ENCODE measurements around the gene CUEDC1. TPM values are rescaled to one million over a fixed set of nuclear protein-coding genes. Genes with fewer than 3 reads are reported as not detected.

Gene CUEDC1
- total RNA-seq, 1 experiment from 2014 or later = 0.71 TPM

- Histone ChIP-seq H3K9me2 (replicated peaks; ENCODE audit: insufficient read depth, low read length) (no peaks in the 10 kb centered on the region), H2AFZ (ENCODE audit: low read length) (no peak overlapping the region), H3K4me2 (ENCODE audit: low read depth, low read length, poor library complexity, severe bottlenecking) (no peak overlapping the region), H3K36me3 (ENCODE audit: insufficient read depth, low read length) (no peaks in the 10 kb centered on the region), H3K79me2 (ENCODE audit: low read length) (no peaks in the 10 kb centered on the region), H3K27me3 (ENCODE audit: low read length) (no peaks in the 10 kb centered on the region), H3K9ac (ENCODE audit: low read length) (no peak overlapping the region), H3K4me3 (ENCODE audit: low read length) (no peak overlapping the region), H4K20me1 (ENCODE audit: insufficient read depth, low read depth, low read length) (no peaks in the 10 kb centered on the region), H3K4me1 (ENCODE audit: low read length) (no peaks in the 10 kb centered on the region), H3K9me3 (ENCODE audit: low read length) (no peaks in the 10 kb centered on the region), H3K27ac (ENCODE audit: low read length) (no peak overlapping the region)
- no peak for DNase-seq
Observed at GRCh38 chr17:57876023-57876865, 79.0 kb downstream of the CUEDC1 start.

GRCh38 chr17:57875290-57876022 lies 79.8 kb downstream of the CUEDC1 start:
- Histone ChIP-seq H3K79me2 (ENCODE audit: low read length) (no peaks in the 10 kb centered on the region), H3K9me2 (replicated peaks; ENCODE audit: insufficient read depth, low read length) (no peaks in the 10 kb centered on the region), H3K27ac (ENCODE audit: low read length) (no peak overlapping the region), H4K20me1 (ENCODE audit: insufficient read depth, low read depth, low read length) (no peaks in the 10 kb centered on the region), H2AFZ (ENCODE audit: low read length) (no peak overlapping the region), H3K9me3 (ENCODE audit: low read length) (no peaks in the 10 kb centered on the region), H3K4me2 (ENCODE audit: low read depth, low read length, poor library complexity, severe bottlenecking) (no peak overlapping the region), H3K27me3 (ENCODE audit: low read length) (no peaks in the 10 kb centered on the region), H3K4me1 (ENCODE audit: low read length) (no peaks in the 10 kb centered on the region), H3K36me3 (ENCODE audit: insufficient read depth, low read length) (no peaks in the 10 kb centered on the region), H3K4me3 (ENCODE audit: low read length) (no peak overlapping the region), H3K9ac (ENCODE audit: low read length) (no peak overlapping the region)
- no peak for DNase-seq

- H3K27me3 ChIP-seq (ENCODE audit: low read length) = no peaks in the 10 kb centered on the region
- H3K4me3 ChIP-seq (ENCODE audit: low read length) = no peak overlapping the region
- DNase-seq = no peak
- no peaks in the 10 kb centered on the region for H3K9me3 ChIP-seq (ENCODE audit: low read length)
- no peaks in the 10 kb centered on the region for H3K4me1 ChIP-seq (ENCODE audit: low read length)
- no peaks in the 10 kb centered on the region for H4K20me1 ChIP-seq (ENCODE audit: insufficient read depth, low read depth, low read length)
- no peak overlapping the region for H3K9ac ChIP-seq (ENCODE audit: low read length)
- no peaks in the 10 kb centered on the region for H3K9me2 ChIP-seq (replicated peaks; ENCODE audit: insufficient read depth, low read length)
- no peaks in the 10 kb centered on the region for H3K79me2 ChIP-seq (ENCODE audit: low read length)
- no peak overlapping the region for H2AFZ ChIP-seq (ENCODE audit: low read length)
- no peak overlapping the region for H3K27ac ChIP-seq (ENCODE audit: low read length)
- no peak overlapping the region for H3K4me2 ChIP-seq (ENCODE audit: low read depth, low read length, poor library complexity, severe bottlenecking)
- no peaks in the 10 kb centered on the region for H3K36me3 ChIP-seq (ENCODE audit: insufficient read depth, low read length)
Observed at GRCh38 chr17:57874434-57875289, 80.5 kb downstream of the CUEDC1 start.

GRCh38 chr17:57874058-57874419 lies 81.2 kb downstream of the CUEDC1 start:
- Histone ChIP-seq H3K9me3 (ENCODE audit: low read length) (no peaks in the 10 kb centered on the region), H3K4me2 (ENCODE audit: low read depth, low read length, poor library complexity, severe bottlenecking) (no peak overlapping the region), H3K79me2 (ENCODE audit: low read length) (no peaks in the 10 kb centered on the region), H3K27ac (ENCODE audit: low read length) (no peak overlapping the region), H3K27me3 (ENCODE audit: low read length) (no peaks in the 10 kb centered on the region), H3K36me3 (ENCODE audit: insufficient read depth, low read length) (no peaks in the 10 kb centered on the region), H3K9ac (ENCODE audit: low read length) (no peak overlapping the region), H3K9me2 (replicated peaks; ENCODE audit: insufficient read depth, low read length) (no peaks in the 10 kb centered on the region), H3K4me1 (ENCODE audit: low read length) (no peaks in the 10 kb centered on the region), H3K4me3 (ENCODE audit: low read length) (no peak overlapping the region), H2AFZ (ENCODE audit: low read length) (no peak overlapping the region), H4K20me1 (ENCODE audit: insufficient read depth, low read depth, low read length) (no peaks in the 10 kb centered on the region)
- no peak for DNase-seq

GRCh38 chr17:57873261-57874057 lies 81.8 kb downstream of the CUEDC1 start:
- Histone ChIP-seq H3K27me3 (ENCODE audit: low read length) (no peaks in the 10 kb centered on the region), H3K27ac (ENCODE audit: low read length) (no peak overlapping the region), H3K9ac (ENCODE audit: low read length) (no peak overlapping the region), H3K79me2 (ENCODE audit: low read length) (no peaks in the 10 kb centered on the region), H3K4me3 (ENCODE audit: low read length) (no peak overlapping the region), H3K9me3 (ENCODE audit: low read length) (no peaks in the 10 kb centered on the region), H2AFZ (ENCODE audit: low read length) (no peak overlapping the region), H3K4me1 (ENCODE audit: low read length) (peaks cover 4% of the 10 kb centered on the region; the same call in 1 of the 2 replicates), H3K36me3 (ENCODE audit: insufficient read depth, low read length) (no peaks in the 10 kb centered on the region), H4K20me1 (ENCODE audit: insufficient read depth, low read depth, low read length) (no peaks in the 10 kb centered on the region), H3K9me2 (replicated peaks; ENCODE audit: insufficient read depth, low read length) (no peaks in the 10 kb centered on the region), H3K4me2 (ENCODE audit: low read depth, low read length, poor library complexity, severe bottlenecking) (no peak overlapping the region)
- DNase-seq = no peak

GRCh38 chr17:57872536-57872935 lies 82.7 kb downstream of the CUEDC1 start:
- no peaks in the 10 kb centered on the region for H3K9me3 ChIP-seq (ENCODE audit: low read length)
- H3K36me3 ChIP-seq (ENCODE audit: insufficient read depth, low read length) = no peaks in the 10 kb centered on the region
- no peak for DNase-seq
- H3K4me1 ChIP-seq (ENCODE audit: low read length) = peaks cover 12% of the 10 kb centered on the region
- H3K9me2 ChIP-seq (replicated peaks; ENCODE audit: insufficient read depth, low read length) = no peaks in the 10 kb centered on the region
- H3K4me3 ChIP-seq (ENCODE audit: low read length) = no peak overlapping the region
- no peaks in the 10 kb centered on the region for H3K79me2 ChIP-seq (ENCODE audit: low read length)
- H3K4me2 ChIP-seq (ENCODE audit: low read depth, low read length, poor library complexity, severe bottlenecking) = no peak overlapping the region
- H3K27ac ChIP-seq (ENCODE audit: low read length) = no peak overlapping the region
- no peaks in the 10 kb centered on the region for H3K27me3 ChIP-seq (ENCODE audit: low read length)
- H2AFZ ChIP-seq (ENCODE audit: low read length) = no peak overlapping the region
- H4K20me1 ChIP-seq (ENCODE audit: insufficient read depth, low read depth, low read length) = no peaks in the 10 kb centered on the region
- no peak overlapping the region for H3K9ac ChIP-seq (ENCODE audit: low read length)

- no peak for DNase-seq
- Histone ChIP-seq H3K4me2 (ENCODE audit: low read depth, low read length, poor library complexity, severe bottlenecking) (no peak overlapping the region), H3K4me3 (ENCODE audit: low read length) (no peak overlapping the region), H3K9me3 (ENCODE audit: low read length) (no peaks in the 10 kb centered on the region), H3K9me2 (replicated peaks; ENCODE audit: insufficient read depth, low read length) (no peaks in the 10 kb centered on the region), H2AFZ (ENCODE audit: low read length) (no peak overlapping the region), H4K20me1 (ENCODE audit: insufficient read depth, low read depth, low read length) (no peaks in the 10 kb centered on the region), H3K27me3 (ENCODE audit: low read length) (no peaks in the 10 kb centered on the region), H3K9ac (ENCODE audit: low read length) (no peak overlapping the region), H3K4me1 (ENCODE audit: low read length) (peaks cover 14% of the 10 kb centered on the region), H3K36me3 (ENCODE audit: insufficient read depth, low read length) (no peaks in the 10 kb centered on the region), H3K79me2 (ENCODE audit: low read length) (no peaks in the 10 kb centered on the region), H3K27ac (ENCODE audit: low read length) (no peak overlapping the region)
Observed at GRCh38 chr17:57871863-57872262, 83.3 kb downstream of the CUEDC1 start.
